Measurements from ENCODE around the gene HACL1.

- TF ChIP-seq CTCF (IDR thresholded peaks at IDR 0.05) (no peak), POLR2AphosphoS5 (IDR thresholded peaks at IDR 0.05; ENCODE audit: low read depth, low read length) (no peak), REST (IDR thresholded peaks at IDR 0.05; ENCODE audit: low read depth, low read length) (no peak), YY1 (IDR thresholded peaks at IDR 0.05; ENCODE audit: low read depth) (no peak), CHD2 (IDR thresholded peaks at IDR 0.05; ENCODE audit: low read length, partially characterized antibody) (no peak), ELF1 (IDR thresholded peaks at IDR 0.05) (no peak), USF1 (IDR thresholded peaks at IDR 0.05; ENCODE audit: borderline replicate concordance, low read depth) (no peak), MAX (IDR thresholded peaks at IDR 0.05; ENCODE audit: low read depth) (no peak), TAF1 (IDR thresholded peaks at IDR 0.05; ENCODE audit: borderline replicate concordance, low read depth, low read length) (no peak), EP300 (IDR thresholded peaks at IDR 0.05; ENCODE audit: borderline replicate concordance in 1 of 2, low read depth in 1 of 2, low read length in 1 of 2) (no peak), TCF12 (IDR thresholded peaks at IDR 0.05) (no peak)
Observed at GRCh38 chr3:15528854-15529537, 72.4 kb downstream of the HACL1 start.
